Myometrial cell (primary cell): ENCODE measurements around the gene RAB12. TPM values are rescaled to one million over a fixed set of nuclear protein-coding genes. Genes with fewer than 3 reads are reported as not detected.

ENCODE experiments used
- total RNA-seq: library from RNA; depleted of rRNA; stranded (reverse); fragments of >200 nt; gene quantifications from 2 replicates; pipeline ENCODE4 v1.2.3, GENCODE V29; 2015

RAB12 gene, protein sequence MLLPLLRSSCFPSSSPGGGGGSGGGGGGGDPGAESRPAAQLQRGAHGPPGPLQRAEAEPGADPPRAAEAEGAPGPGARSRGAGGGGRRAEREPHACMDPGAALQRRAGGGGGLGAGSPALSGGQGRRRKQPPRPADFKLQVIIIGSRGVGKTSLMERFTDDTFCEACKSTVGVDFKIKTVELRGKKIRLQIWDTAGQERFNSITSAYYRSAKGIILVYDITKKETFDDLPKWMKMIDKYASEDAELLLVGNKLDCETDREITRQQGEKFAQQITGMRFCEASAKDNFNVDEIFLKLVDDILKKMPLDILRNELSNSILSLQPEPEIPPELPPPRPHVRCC
- 28.8 and 39.9 TPM in 2 replicates for total RNA-seq

DNA sequence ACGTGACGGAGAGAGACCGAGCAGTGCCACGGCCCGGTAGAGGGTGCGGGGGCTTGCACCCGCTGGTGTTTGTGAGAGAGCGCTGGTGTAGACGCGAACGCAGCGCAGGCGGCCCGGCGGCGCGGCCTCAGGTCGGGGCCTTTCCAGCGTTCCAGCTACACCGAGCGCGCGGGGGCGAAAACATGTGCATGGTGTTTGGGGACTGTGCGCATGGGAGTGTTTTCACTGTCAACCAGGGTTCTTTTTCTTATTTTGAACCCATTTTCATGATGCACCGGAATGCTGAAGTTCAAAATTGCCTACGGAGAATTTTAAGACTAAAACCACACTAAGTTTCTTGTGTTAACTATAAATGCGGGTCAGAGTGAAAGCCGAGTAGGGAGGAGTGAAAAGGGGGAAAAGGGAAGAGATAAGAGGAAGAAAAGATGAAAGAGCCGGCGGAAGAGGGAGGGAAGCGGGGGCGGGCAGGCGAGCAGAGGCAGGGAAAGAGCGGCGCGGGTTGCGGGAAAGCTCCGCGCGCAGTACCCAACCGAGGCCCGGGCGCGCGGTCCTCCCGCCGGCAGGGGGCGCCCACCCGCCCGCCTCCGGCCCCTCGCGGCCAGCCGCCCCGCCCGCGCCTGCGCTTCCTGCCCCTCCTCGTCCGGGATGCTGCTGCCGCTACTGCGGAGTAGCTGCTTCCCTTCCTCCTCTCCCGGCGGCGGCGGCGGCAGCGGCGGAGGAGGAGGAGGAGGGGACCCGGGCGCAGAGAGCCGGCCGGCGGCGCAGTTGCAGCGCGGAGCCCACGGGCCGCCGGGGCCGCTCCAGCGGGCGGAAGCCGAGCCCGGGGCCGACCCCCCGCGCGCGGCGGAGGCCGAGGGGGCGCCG lies at the start of gene RAB12:
RAB12 (plus strand) TSS at position 643 of the 864 bp plus-strand sequence; CDS start at position 646, 3 bp downstream.

Other genes starting within 250 kb of the RAB12 start
- 13.5 and 15.4 TPM in 2 replicates for gene MTCL1, start 96.1 kb downstream of the RAB12 start, total RNA-seq